HL-60 (cell line): ENCODE measurements around the gene GET4.

Experiments used
- DNase-seq, 2 experiments: peaks; one replicate each; pipeline ENCODE4 v3.0.0-alpha.2; 2010 to 2020; ENCODE audit warnings: low read depth in 1 of 2, low spot score in 1 of 2
- H3K27ac ChIP-seq: fragments of 250-450 bp; sonication (Bioruptor Pico); replicated peaks from 2 replicates; pipeline ENCODE4 v1.5.1; 2020; ENCODE audit warnings: mild to moderate bottlenecking, moderate library complexity
- H3K27me3 ChIP-seq: fragments of 250-450 bp; sonication (Bioruptor Pico); 2 replicates; pipeline ENCODE4 v1.5.1; 2021; ENCODE audit warnings: mild to moderate bottlenecking, moderate library complexity; ENCODE audit not compliant: insufficient read depth, poor library complexity, severe bottlenecking
- H3K4me3 ChIP-seq: replicated peaks from 2 replicates; pipeline ENCODE4 v1.5.1; 2011; ENCODE audit warnings: mild to moderate bottlenecking, control low read depth, low read length; ENCODE audit not compliant: insufficient read depth
- CTCF ChIP-seq: IDR thresholded peaks from one replicate; pipeline ENCODE4 v1.5.1; 2011; ENCODE audit warnings: low read length, control low read depth, inconsistent platforms; ENCODE audit not compliant: insufficient read depth
- GABPA ChIP-seq: IDR thresholded peaks from 2 replicates; pipeline ENCODE4 v1.6.1; 2012; ENCODE audit warnings: low read depth
- POLR2AphosphoS5 ChIP-seq: IDR thresholded peaks from 2 replicates; pipeline ENCODE4 v1.6.1; 2012; ENCODE audit warnings: low read depth
- REST ChIP-seq: IDR thresholded peaks from 2 replicates; pipeline ENCODE4 v1.6.1; 2012; ENCODE audit warnings: low read depth; ENCODE audit not compliant: insufficient replicate concordance
- SPI1 ChIP-seq: IDR thresholded peaks from 2 replicates; pipeline ENCODE4 v1.6.1; 2012; ENCODE audit warnings: low read depth, mild to moderate bottlenecking, borderline replicate concordance

The GET4 gene

GRCh38 chr7:884191-885003 is 8.0 kb downstream of the GET4 start:
- no peak overlapping the region for H3K4me3 ChIP-seq
- no peak for DNase-seq

GRCh38 chr7:885261-885892 is 9.0 kb downstream of the GET4 start:
- Histone ChIP-seq H3K27ac (no peak overlapping the region), H3K4me3 (no peak overlapping the region), H3K27me3 (no peaks in the 10 kb centered on the region)
- DNase-seq = no peak
- no peak for TF ChIP-seq GABPA
- no peak for TF ChIP-seq POLR2AphosphoS5
- no peak for TF ChIP-seq REST
- TF ChIP-seq CTCF = no peak
- TF ChIP-seq SPI1 = no peak

More at GRCh38 chr7:884191-885003, 8.0 kb downstream of the GET4 start:
- TF ChIP-seq GABPA (no peak), POLR2AphosphoS5 (no peak), CTCF (no peak), SPI1 (no peak), REST (no peak)
- H3K27ac ChIP-seq = no peak overlapping the region
- H3K27me3 ChIP-seq = no peaks in the 10 kb centered on the region

- no peak for DNase-seq
- TF ChIP-seq POLR2AphosphoS5 (no peak), REST (no peak), SPI1 (no peak), CTCF (no peak), GABPA (no peak)
- Histone ChIP-seq H3K4me3 (no peak overlapping the region), H3K27ac (no peak overlapping the region), H3K27me3 (no peaks in the 10 kb centered on the region)
These were observed 9.7 kb downstream of the GET4 start for GRCh38 chr7:885893-886625.
